GM12891 (cell line): Measurements from ENCODE around the gene RCC1.

Experiments
- POLR2A ChIP-seq: IDR thresholded peaks from 2 replicates; pipeline ENCODE4 v1.6.1; 2011; ENCODE audit warnings: low read depth, low read length, control low read depth
- POLR2AphosphoS5 ChIP-seq: IDR thresholded peaks from 2 replicates; pipeline ENCODE4 v1.6.1; 2011; ENCODE audit warnings: low read depth, low read length, control low read depth
- POU2F2 ChIP-seq: IDR thresholded peaks from 2 replicates; pipeline ENCODE4 v1.6.1; 2011; ENCODE audit warnings: low read depth, mild to moderate bottlenecking, control low read depth, low read length, moderate library complexity
- TAF1 ChIP-seq: IDR thresholded peaks from 2 replicates; pipeline ENCODE4 v1.6.1; 2011; ENCODE audit warnings: low read depth, low read length, control low read depth

GRCh38 chr1:28506907-28507246 is 1.0 kb downstream of the RCC1 start:
- TF ChIP-seq POLR2A = no peak
- TF ChIP-seq POLR2AphosphoS5 = no peak
- no peak for TF ChIP-seq TAF1
- no peak for TF ChIP-seq POU2F2
